HCT116 (cell line): Measurements from ENCODE around the gene MED7. TPM values are rescaled to one million over a fixed set of nuclear protein-coding genes. Genes with fewer than 3 reads are reported as not detected.

Source experiments
- ATAC-seq: fragments of 200-7000 bp; cut with Tn5 transposase; 2 replicates; pipeline ENCODE4 v1.9.1; 2020; ENCODE audit warnings: mild to moderate bottlenecking, moderate library complexity
- BruUV-seq: library from RNA; stranded (reverse); fragments of 400-500 nt; replicated peaks from 2 replicates; lab custom pipeline; 2021; lab: Mats Ljungman, UMichigan
- CTCF ChIA-PET: fragments of 300-600 bp; sonication (Branson Sonifier 250); formaldehyde crosslinking; loops from one replicate; lab custom pipeline; 2021; ENCODE audit warnings: antibody characterized with exemption; lab: Charles Lee
- POLR2A ChIA-PET: fragments of 300-600, 350-600 bp; sonication (Branson Sonifier 250); formaldehyde crosslinking; loops from one replicate; lab custom pipeline; 2021; ENCODE audit warnings: antibody characterized with exemption; lab: Charles Lee
- RAD21 ChIA-PET, 2 experiments: fragments of 300-600 bp; sonication (Branson Sonifier 250); formaldehyde crosslinking; loops; one replicate each; lab custom pipeline; 2023; ENCODE audit warnings: low total read pairs in 2 of 2; ENCODE audit not compliant: uncharacterized antibody in 2 of 2, unreplicated experiment in 2 of 2, low non-redundant PET in 1 of 2; lab: Charles Lee
- DNase-seq: peaks from one replicate; pipeline ENCODE4 v3.0.0-alpha.2; 2010; ENCODE audit warnings: low read depth, low spot score
- H2AFZ ChIP-seq: fragments of 200-600 bp; shearing (Covaris generic), sonication (generic); 2 replicates; pipeline ENCODE4 v1.6.1; 2017; ENCODE audit warnings: low read depth, mixed run types, mixed read lengths, antibody characterized with exemption, low read length; ENCODE audit not compliant: poor library complexity, severe bottlenecking
- H3K27ac ChIP-seq: 2 replicates; pipeline ENCODE4 v1.5.1; 2012; ENCODE audit warnings: low read depth, low read length
- H3K27me3 ChIP-seq: fragments of 200-600 bp; sonication (generic); 2 replicates; pipeline ENCODE4 v1.6.1; 2016; ENCODE audit warnings: mixed run types, low read length, mixed read lengths; ENCODE audit not compliant: insufficient read depth
- H3K36me3 ChIP-seq, 2 experiments: fragments of 200-500 bp in 1 of 2; fragments of 200-600 bp in 1 of 2; sonication (Bioruptor generic) in 1 of 2; sonication (generic) in 1 of 2; 2 replicates each; pipeline versions ENCODE4 v1.5.1 to v1.6.1; 2014 to 2016; ENCODE audit warnings: low read length in 2 of 2, inconsistent platforms in 1 of 2, mixed read lengths in 1 of 2, mixed run types in 1 of 2; ENCODE audit not compliant: insufficient read depth in 2 of 2, control insufficient read depth in 1 of 2
- H3K4me1 ChIP-seq, 2 experiments: fragments of 200-600 bp in 1 of 2; sonication (generic) in 1 of 2; 2 replicates each; pipeline versions ENCODE4 v1.5.1 to v1.6.1; 2012 to 2017; ENCODE audit warnings: low read length in 2 of 2, inconsistent platforms in 1 of 2, mild to moderate bottlenecking in 1 of 2, mixed read lengths in 1 of 2, mixed run types in 1 of 2, moderate library complexity in 1 of 2; ENCODE audit not compliant: insufficient read depth in 2 of 2, control insufficient read depth in 1 of 2
- H3K4me2 ChIP-seq: fragments of 200-600 bp; sonication (generic); 2 replicates; pipeline ENCODE4 v1.6.1; 2017; ENCODE audit warnings: mixed run types, low read length, mixed read lengths
- H3K4me3 ChIP-seq, 2 experiments: fragments of 200-600 bp in 1 of 2; sonication (generic) in 1 of 2; replicated peaks in 1 of 2; 2 replicates each; pipeline ENCODE4 v1.5.1; 2011 to 2016; ENCODE audit warnings: low read length in 2 of 2, control low read depth in 1 of 2, low read depth in 1 of 2, mild to moderate bottlenecking in 1 of 2, mixed read lengths in 1 of 2, mixed run types in 1 of 2
- H3K79me2 ChIP-seq: fragments of 200-600 bp; sonication (generic); 2 replicates; pipeline ENCODE4 v1.6.1; 2017; ENCODE audit warnings: mild to moderate bottlenecking, mixed run types, low read length, moderate library complexity, mixed read lengths; ENCODE audit not compliant: insufficient read depth
- H3K9ac ChIP-seq: fragments of 200-600 bp; sonication (generic); 2 replicates; pipeline ENCODE4 v1.6.1; 2016; ENCODE audit warnings: low read length, mixed read lengths
- H3K9me2 ChIP-seq: fragments of 200-600 bp; sonication (generic), shearing (Covaris generic); 2 replicates; pipeline ENCODE4 v1.6.1; 2017; ENCODE audit warnings: mixed run types, mild to moderate bottlenecking, moderate library complexity; ENCODE audit not compliant: insufficient read depth
- H3K9me3 ChIP-seq, 2 experiments: fragments of 200-500 bp in 1 of 2; fragments of 200-600 bp in 1 of 2; sonication (Bioruptor generic) in 1 of 2; sonication (generic) in 1 of 2; 2 replicates each; pipeline ENCODE4 v1.6.1; 2014 to 2017; ENCODE audit warnings: low read length in 2 of 2, mixed read lengths in 2 of 2, inconsistent platforms in 1 of 2, low read depth in 1 of 2, mild to moderate bottlenecking in 1 of 2, mixed run types in 1 of 2, moderate library complexity in 1 of 2; ENCODE audit not compliant: control insufficient read depth in 1 of 2, insufficient read depth in 1 of 2
- H4K20me1 ChIP-seq: fragments of 200-600 bp; sonication (generic), shearing (Covaris generic); 2 replicates; pipeline ENCODE4 v1.6.1; 2017; ENCODE audit warnings: mixed run types, mild to moderate bottlenecking, moderate library complexity; ENCODE audit not compliant: insufficient read depth
- CBX3 ChIP-seq: IDR thresholded peaks from 2 replicates; pipeline ENCODE4 v1.6.1; 2012; ENCODE audit warnings: low read depth
- CEBPB ChIP-seq: IDR thresholded peaks from 2 replicates; pipeline ENCODE4 v1.6.1; 2012; ENCODE audit warnings: low read depth
- EZH2 ChIP-seq: fragments of 200-600 bp; sonication (generic); IDR thresholded peaks from 2 replicates; pipeline ENCODE4 v1.6.1; 2017; ENCODE audit warnings: antibody characterized with exemption, mixed run types
- EZH2phosphoT487 ChIP-seq: fragments of 200-600 bp; IDR thresholded peaks from 2 replicates; pipeline ENCODE4 v1.6.1; 2018; ENCODE audit warnings: antibody characterized with exemption, borderline replicate concordance
- FOSL1 ChIP-seq: IDR thresholded peaks from 2 replicates; pipeline ENCODE4 v1.6.1; 2012; ENCODE audit warnings: low read depth
- POLR2A ChIP-seq: IDR thresholded peaks from 2 replicates; pipeline ENCODE4 v1.7.0; 2011; ENCODE audit warnings: borderline replicate concordance; ENCODE audit not compliant: insufficient read depth, insufficient read length; ENCODE audit errors: extremely low read depth
- POLR2AphosphoS5 ChIP-seq: IDR thresholded peaks from 2 replicates; pipeline ENCODE4 v1.6.1; 2011; ENCODE audit warnings: mild to moderate bottlenecking, low read depth, low read length, moderate library complexity
- RAD21 ChIP-seq: IDR thresholded peaks from 2 replicates; pipeline ENCODE4 v1.6.1; 2012; ENCODE audit warnings: low read depth, mild to moderate bottlenecking
- REST ChIP-seq: IDR thresholded peaks from 2 replicates; pipeline ENCODE4 v1.6.1; 2012; ENCODE audit warnings: low read depth
- SIN3A ChIP-seq: IDR thresholded peaks from 2 replicates; pipeline ENCODE4 v1.6.1; 2012; ENCODE audit warnings: low read depth
- SP1 ChIP-seq: IDR thresholded peaks from 2 replicates; pipeline ENCODE4 v1.6.1; 2012; ENCODE audit warnings: low read depth
- SRF ChIP-seq: IDR thresholded peaks from 2 replicates; pipeline ENCODE4 v1.6.1; 2012; ENCODE audit warnings: low read depth
- ZFX ChIP-seq: fragments of 450-650 bp; IDR thresholded peaks from 2 replicates; pipeline ENCODE4 v1.6.1; 2017
- intact Hi-C: fragments of 100-400 bp; cut with micrococcal nuclease; formaldehyde crosslinking; loops from 2 replicates; pipeline ENCODE4 v1.10.0; 2022
- total RNA-seq: library from RNA; stranded (reverse); gene quantifications from one replicate; pipeline ENCODE4 v1.2.1, GENCODE V29; 2021; ENCODE audit not compliant: unreplicated experiment

Gene MED7
- total RNA-seq, 1 experiment from 2014 or later, result 9.1 TPM

- no peak overlapping the region for H3K9ac ChIP-seq
- ChIA-PET RAD21 (no interaction called here), POLR2A (no interaction called here)
- no peaks in the 10 kb centered on the region for H4K20me1 ChIP-seq
- H3K9me2 ChIP-seq, result no peaks in the 10 kb centered on the region
- ATAC-seq, result no peak
- H3K79me2 ChIP-seq, result no peaks in the 10 kb centered on the region
- TF ChIP-seq RAD21 (no peak), SP1 (no peak), CEBPB (no peak), CBX3 (no peak), SIN3A (no peak), REST (no peak), ZFX (no peak)
- TF ChIP-seq, all 23 proteins: peak for 0
- no peak overlapping the region for H3K4me3 ChIP-seq
- intact Hi-C loops, result no loop called here
- H3K9me3 ChIP-seq, result no peaks in the 10 kb centered on the region
- H3K27ac ChIP-seq, result no peak overlapping the region
- no peak overlapping the region for H2AFZ ChIP-seq
- H3K27me3 ChIP-seq, result no peaks in the 10 kb centered on the region
- no peak overlapping the region for H3K4me2 ChIP-seq
- H3K4me1 ChIP-seq, result no peaks in the 10 kb centered on the region
- no peak for DNase-seq
- H3K36me3 ChIP-seq, result no peaks in the 10 kb centered on the region
- CTCF ChIA-PET, result interaction anchor here (1.4 kb wide), 1 partner anchor 16 kb away, joined by 3 read pairs; no protein-coding TSS in a partner anchor
- BruUV-seq, result no TSS peak
Measured at GRCh38 chr5:157115012-157115411, 27.7 kb downstream of the MED7 start.

GRCh38 chr5:157113002-157113401 lies 29.7 kb downstream of the MED7 start:
- ChIA-PET POLR2A (no interaction called here), RAD21 (no interaction called here), CTCF (no interaction called here)
- Histone ChIP-seq H3K4me2 (no peak overlapping the region), H3K9me2 (no peaks in the 10 kb centered on the region), H3K9ac (no peak overlapping the region), H4K20me1 (no peaks in the 10 kb centered on the region), H3K36me3 (no peaks in the 10 kb centered on the region), H3K9me3 (no peaks in the 10 kb centered on the region), H2AFZ (no peak overlapping the region), H3K4me3 (no peak overlapping the region), H3K79me2 (no peaks in the 10 kb centered on the region), H3K27me3 (no peaks in the 10 kb centered on the region), H3K4me1 (no peaks in the 10 kb centered on the region), H3K27ac (no peak overlapping the region)
- no TSS peak for BruUV-seq
- no peak for ATAC-seq
- intact Hi-C loops, result loop anchor here (5.0 kb wide), 1 partner anchor 126 kb away; no protein-coding TSS in a partner anchor
- no peak for DNase-seq
- TF ChIP-seq SIN3A, result no peak
- no peak for TF ChIP-seq ZFX
- no peak for TF ChIP-seq FOSL1
- TF ChIP-seq EZH2, result no peak
- no peak for TF ChIP-seq SRF
- TF ChIP-seq EZH2phosphoT487, result no peak
- no peak for TF ChIP-seq POLR2AphosphoS5
- TF ChIP-seq POLR2A, result no peak
- TF ChIP-seq REST, result no peak
